H1 (cell line): Measurements from ENCODE around the gene BMPR1A. TPM values are rescaled to one million over a fixed set of nuclear protein-coding genes. Genes with fewer than 3 reads are reported as not detected.

Experiments used
- CTCF ChIA-PET: fragments of 300-600 bp; sonication (Branson Sonifier 250); formaldehyde crosslinking; loops from one replicate; lab custom pipeline; 2021; ENCODE audit not compliant: partially characterized antibody; lab: Charles Lee
- POLR2A ChIA-PET: fragments of 300-600 bp; sonication (Branson Sonifier 250); formaldehyde crosslinking; loops from one replicate; lab custom pipeline; 2021; ENCODE audit warnings: inconsistent platforms; ENCODE audit not compliant: partially characterized antibody; lab: Charles Lee
- DNase-seq, 2 experiments: peaks; one replicate each; pipeline versions ENCODE4 v3.0.0 to v3.0.0-alpha.2; 2010 to 2022; ENCODE audit warnings: low spot score in 2 of 2, low read depth in 1 of 2, mixed read lengths in 1 of 2
- FAIRE-seq: peaks from 2 replicates; lab custom pipeline; 2011; peaks lifted over from hg19 to GRCh38; lab: Jason Lieb, UNC
- H2AFZ ChIP-seq: 2 replicates; pipeline ENCODE4 v1.8.1; 2012; ENCODE audit warnings: low read length, inconsistent platforms
- H2AK5ac ChIP-seq: 2 replicates; pipeline ENCODE4 v1.6.1; 2013; ENCODE audit warnings: low read depth, low read length
- H2BK120ac ChIP-seq: replicated peaks from 2 replicates; pipeline ENCODE3; 2013; ENCODE audit warnings: low read depth, low read length, inconsistent platforms
- H2BK12ac ChIP-seq: 2 replicates; pipeline ENCODE4 v1.6.1; 2013; ENCODE audit warnings: low read depth, low read length
- H2BK15ac ChIP-seq: 2 replicates; pipeline ENCODE4 v1.6.1; 2013; ENCODE audit warnings: low read length
- H2BK20ac ChIP-seq: 2 replicates; pipeline ENCODE4 v1.6.1; 2013; ENCODE audit warnings: low read length
- H2BK5ac ChIP-seq: 2 replicates; pipeline ENCODE4 v1.6.1; 2013; ENCODE audit warnings: low read depth, low read length
- H3K14ac ChIP-seq: 2 replicates; pipeline ENCODE4 v1.6.1; 2013; ENCODE audit warnings: inconsistent platforms; ENCODE audit not compliant: insufficient read length
- H3K18ac ChIP-seq: 2 replicates; pipeline ENCODE4 v1.6.1; 2013; ENCODE audit warnings: low read length; ENCODE audit errors: extremely low read depth
- H3K23ac ChIP-seq: 2 replicates; pipeline ENCODE4 v1.6.1; 2013; ENCODE audit warnings: inconsistent platforms; ENCODE audit not compliant: insufficient read length
- H3K23me2 ChIP-seq: 2 replicates; pipeline ENCODE4 v1.6.1; 2013; ENCODE audit warnings: low read depth, low read length
- H3K27ac ChIP-seq: 2 replicates; pipeline ENCODE4 v1.6.1; 2011; ENCODE audit warnings: low read depth, low read length, inconsistent platforms
- H3K27me3 ChIP-seq, 4 experiments: replicated peaks in 1 of 4; 1 replicate in 1 of 4; 2 replicates in 3 of 4; pipeline versions ENCODE4 v1.6.1 to v1.8.1; 2011 to 2013; ENCODE audit warnings: low read length in 3 of 4, mild to moderate bottlenecking in 3 of 4, inconsistent platforms in 2 of 4, mixed read lengths in 2 of 4, moderate library complexity in 1 of 4; ENCODE audit not compliant: control insufficient read depth in 3 of 4, insufficient read depth in 3 of 4; ENCODE audit errors: extremely low read depth in 1 of 4
- H3K36me3 ChIP-seq, 4 experiments: 2 replicates each; pipeline versions ENCODE4 v1.6.1 to v1.8.1; 2011 to 2013; ENCODE audit warnings: mild to moderate bottlenecking in 4 of 4, low read length in 3 of 4, moderate library complexity in 2 of 4, control low read depth in 1 of 4, inconsistent platforms in 1 of 4; ENCODE audit not compliant: insufficient read depth in 4 of 4, control insufficient read depth in 2 of 4
- H3K4ac ChIP-seq: replicated peaks from 2 replicates; pipeline ENCODE3; 2013; ENCODE audit warnings: low read length, low read depth, mixed read lengths, inconsistent platforms; ENCODE audit not compliant: insufficient read length
- H3K4me1 ChIP-seq, 4 experiments: replicated peaks in 1 of 4; 1 replicate in 1 of 4; 2 replicates in 3 of 4; pipeline versions ENCODE4 v1.6.1 to v1.8.1; 2011 to 2013; ENCODE audit warnings: low read length in 3 of 4, inconsistent platforms in 2 of 4, mixed read lengths in 1 of 4; ENCODE audit not compliant: insufficient read depth in 4 of 4, control insufficient read depth in 3 of 4
- H3K4me2 ChIP-seq, 2 experiments: 2 replicates each; pipeline versions ENCODE4 v1.6.1 to v1.8.1; 2011 to 2013; ENCODE audit warnings: low read depth in 2 of 2, low read length in 2 of 2, control low read depth in 1 of 2, inconsistent platforms in 1 of 2, mild to moderate bottlenecking in 1 of 2; ENCODE audit not compliant: insufficient read depth in 1 of 2
- H3K4me3 ChIP-seq, 4 experiments: fragments of 200-600, 300-600 bp in 1 of 4; sonication (generic), shearing (Covaris generic), sonication (Bioruptor Twin) in 1 of 4; 2 replicates each; pipeline versions ENCODE4 v1.5.1 to v1.8.1; 2011 to 2016; ENCODE audit warnings: low read length in 4 of 4, low read depth in 3 of 4, control low read depth in 2 of 4, inconsistent platforms in 2 of 4, mild to moderate bottlenecking in 2 of 4, mixed read lengths in 1 of 4, moderate library complexity in 1 of 4; ENCODE audit not compliant: insufficient read depth in 2 of 4; ENCODE audit errors: extremely low read depth in 1 of 4
- H3K56ac ChIP-seq: replicated peaks from 2 replicates; pipeline ENCODE3; 2013; ENCODE audit warnings: low read depth, mild to moderate bottlenecking, mixed read lengths, low read length, inconsistent platforms; ENCODE audit not compliant: insufficient read length
- H3K79me1 ChIP-seq: 2 replicates; pipeline ENCODE4 v1.6.1; 2013; ENCODE audit warnings: low read depth, low read length, control low read depth
- H3K79me2 ChIP-seq, 2 experiments: 2 replicates each; pipeline versions ENCODE4 v1.6.1 to v1.8.1; 2012 to 2013; ENCODE audit warnings: low read length in 2 of 2, mild to moderate bottlenecking in 2 of 2, inconsistent platforms in 1 of 2; ENCODE audit not compliant: insufficient read depth in 2 of 2, control insufficient read depth in 1 of 2
- H3K9ac ChIP-seq, 4 experiments: replicated peaks in 1 of 4; 1 replicate in 1 of 4; 2 replicates in 3 of 4; pipeline versions ENCODE4 v1.6.1 to v1.8.1; 2011 to 2013; ENCODE audit warnings: low read depth in 3 of 4, low read length in 3 of 4, control low read depth in 2 of 4, mild to moderate bottlenecking in 2 of 4, moderate library complexity in 2 of 4, inconsistent platforms in 1 of 4; ENCODE audit errors: extremely low read depth in 1 of 4
- H3K9me3 ChIP-seq, 2 experiments: 2 replicates each; pipeline versions ENCODE4 v1.6.1 to v1.8.1; 2012 to 2013; ENCODE audit warnings: mild to moderate bottlenecking in 2 of 2, moderate library complexity in 2 of 2, control low read depth in 1 of 2, inconsistent platforms in 1 of 2, low read depth in 1 of 2, low read length in 1 of 2, mixed read lengths in 1 of 2; ENCODE audit not compliant: insufficient read depth in 2 of 2
- H4K20me1 ChIP-seq, 2 experiments: replicated peaks in 1 of 2; 2 replicates each; pipeline versions ENCODE3 to v1.8.1; 2011 to 2013; ENCODE audit warnings: inconsistent platforms in 2 of 2, low read length in 2 of 2, mild to moderate bottlenecking in 1 of 2; ENCODE audit not compliant: insufficient read depth in 2 of 2, control insufficient read depth in 1 of 2
- H4K5ac ChIP-seq: 2 replicates; pipeline ENCODE4 v1.6.1; 2013; ENCODE audit warnings: low read length, low read depth, mixed read lengths, inconsistent platforms; ENCODE audit not compliant: insufficient read length
- H4K8ac ChIP-seq: 2 replicates; pipeline ENCODE4 v1.8.0; 2013; ENCODE audit warnings: mild to moderate bottlenecking, moderate library complexity, low read length, inconsistent platforms; ENCODE audit not compliant: insufficient read depth; ENCODE audit errors: extremely low read depth
- H4K91ac ChIP-seq: replicated peaks from 2 replicates; pipeline ENCODE3; 2013; ENCODE audit warnings: low read length, mixed read lengths, inconsistent platforms; ENCODE audit not compliant: insufficient read length
- CBX5 ChIP-seq: fragments of 300-800, 300-1000 bp; sonication (generic); IDR thresholded peaks from 2 replicates; pipeline ENCODE4 v1.7.1; 2016; ENCODE audit warnings: antibody characterized with exemption, low read length, low read depth
- CREB1 ChIP-seq: IDR thresholded peaks from 2 replicates; pipeline ENCODE4 v1.6.1; 2012; ENCODE audit warnings: inconsistent platforms
- EGR1 ChIP-seq: IDR thresholded peaks from 2 replicates; pipeline ENCODE4 v1.6.1; 2011; ENCODE audit warnings: low read depth, low read length, borderline replicate concordance
- FOSL1 ChIP-seq: IDR thresholded peaks from 2 replicates; pipeline ENCODE4 v1.6.1; 2011; ENCODE audit warnings: mild to moderate bottlenecking, low read depth, low read length, moderate library complexity; ENCODE audit not compliant: insufficient read depth
- HDAC2 ChIP-seq, 2 experiments: fragments of 300-600 bp in 1 of 2; sonication (generic) in 1 of 2; IDR thresholded peaks; 2 replicates each; pipeline ENCODE4 v1.6.1; 2011 to 2012; ENCODE audit warnings: low read depth in 2 of 2, low read length in 2 of 2, mild to moderate bottlenecking in 2 of 2, moderate library complexity in 2 of 2, borderline replicate concordance in 1 of 2, inconsistent platforms in 1 of 2
- HDAC6 ChIP-seq: IDR thresholded peaks from one replicate; pipeline ENCODE4 v1.7.1; 2012; ENCODE audit warnings: low read depth, mild to moderate bottlenecking, inconsistent platforms, low read length, moderate library complexity
- NRF1 ChIP-seq: IDR thresholded peaks from 2 replicates; pipeline ENCODE4 v1.6.1; 2011; ENCODE audit warnings: mild to moderate bottlenecking, low read depth, low read length, improper control_type of control experiment
- POLR2A ChIP-seq, 2 experiments: IDR thresholded peaks; 1 replicate in 1 of 2; 2 replicates in 1 of 2; pipeline ENCODE4 v1.6.1; 2011; ENCODE audit warnings: low read depth in 2 of 2, low read length in 2 of 2, mild to moderate bottlenecking in 2 of 2; ENCODE audit errors: control extremely low read depth in 1 of 2
- SIX5 ChIP-seq: IDR thresholded peaks from 2 replicates; pipeline ENCODE4 v1.6.1; 2011; ENCODE audit warnings: mild to moderate bottlenecking, low read depth, low read length
- SP4 ChIP-seq: IDR thresholded peaks from 2 replicates; pipeline ENCODE4 v1.6.1; 2012; ENCODE audit warnings: low read length, inconsistent platforms
- TAF7 ChIP-seq: optimal IDR thresholded peaks from 2 replicates; pipeline ENCODE3; 2011; ENCODE audit warnings: low read depth, mild to moderate bottlenecking, inconsistent platforms, low read length, moderate library complexity, borderline replicate concordance
- YY1 ChIP-seq: IDR thresholded peaks from 2 replicates; pipeline ENCODE4 v1.6.1; 2011; ENCODE audit warnings: low read depth, mild to moderate bottlenecking, low read length
- WGBS, 2 experiments: shearing (Covaris generic) in 1 of 2; methylation state at CpG; one replicate each; pipeline versions ENCODE4 v1.1.6 to v1.1.7; 2013 to 2015; ENCODE audit warnings: low lambda C conversion rate in 2 of 2, mixed read lengths in 2 of 2, inconsistent platforms in 1 of 2, low coverage in 1 of 2, missing lambda C conversion rate in 1 of 2; ENCODE audit not compliant: insufficient replicate concordance in 2 of 2, insufficient coverage in 1 of 2, insufficient read length in 1 of 2; ENCODE audit errors: extremely low coverage in 1 of 2, missing lambda C conversion rate in 1 of 2; 5-methylcytosine and 5-hydroxymethylcytosine counted together
- polyA plus RNA-seq, 7 experiments: library from polyadenylated mRNA; depleted of rRNA in 3 of 7; stranded (reverse) in 5 of 7; unstranded in 2 of 7; fragments of >200 nt in 5 of 7; fragments of 200-250 nt in 2 of 7; gene quantifications; 1 replicate in 5 of 7; 2 replicates in 1 of 7; 4 replicates in 1 of 7; pipeline versions ENCODE4 v1.2.1 to v1.2.3, GENCODE V29; 2011 to 2013; ENCODE audit warnings: missing spikeins in 2 of 7, mixed read lengths in 2 of 7
- total RNA-seq: library from RNA; stranded (reverse); fragmentation: NEBNext Ultra II Directional; extraction: Animal tissue kit (Norgen Biotek cat#: 25700); gene quantifications from 2 replicates; pipeline ENCODE4 v1.2.1, GENCODE V29; 2021

The BMPR1A gene
- total and polyA plus RNA-seq, 2 of the 8 experiments (the other 6 are each of a cell fraction or from before 2014, with no cell fraction given), result 34.4 to 129 TPM

DNA sequence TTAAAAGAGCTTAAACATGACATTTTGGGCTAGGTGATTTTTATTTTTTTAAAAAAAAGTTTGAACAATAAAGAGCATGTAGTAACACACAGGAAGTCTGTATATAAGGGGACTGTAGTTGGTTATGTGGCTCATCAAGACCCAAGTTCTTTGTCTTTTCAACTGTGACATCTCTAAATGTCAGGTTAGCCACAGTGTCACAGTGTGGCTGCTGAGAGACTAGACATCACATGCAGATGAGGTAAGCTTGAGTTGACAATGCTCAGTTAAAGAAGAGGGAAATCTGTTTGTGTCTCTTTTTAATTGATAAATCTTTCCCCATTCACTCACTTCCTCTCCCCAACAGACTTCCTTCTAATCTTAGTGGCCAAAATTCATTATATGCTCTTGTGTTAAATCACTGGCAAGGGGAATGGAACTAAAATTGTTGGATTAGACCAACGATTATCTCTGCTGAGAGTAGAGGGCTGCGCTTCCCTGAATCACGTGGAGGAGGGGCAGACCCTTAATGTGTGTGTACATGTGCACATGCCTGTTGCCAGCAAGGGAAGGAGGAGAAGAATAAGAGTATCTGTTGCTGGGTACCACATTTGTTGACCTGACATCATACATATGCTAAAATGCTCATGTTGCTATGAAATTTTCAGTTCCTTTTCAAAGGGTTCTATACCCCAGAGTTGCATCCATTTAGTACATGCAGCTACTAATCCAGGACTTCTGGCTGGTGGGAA lies 122.7 kb downstream of the BMPR1A start:
- Histone ChIP-seq H4K8ac (no peak overlapping the region), H3K27ac (no peak overlapping the region), H3K23ac (no peak overlapping the region), H2BK120ac (no peak overlapping the region), H2BK15ac (no peak overlapping the region), H3K4me3 (no peak overlapping the region), H3K9me3 (no peaks in the 10 kb centered on the region), H2BK5ac (no peak overlapping the region), H2BK12ac (no peak overlapping the region), H3K18ac (no peak overlapping the region), H3K4ac (no peak overlapping the region), H4K91ac (no peak overlapping the region), H3K79me2 (peaks cover 0 to 59% of the 10 kb centered on the region in 2 experiments; a peak in 3 of 4 replicates), H3K27me3 (no peaks in the 10 kb centered on the region), H3K56ac (no peak overlapping the region), H3K9ac (no peak overlapping the region), H3K4me2 (no peak overlapping the region), H3K4me1 (peaks cover 0 to 4% (median 0%) of the 10 kb centered on the region in 4 experiments; a peak in 1 of 7 replicates), H2AFZ (no peak overlapping the region), H4K20me1 (no peaks in the 10 kb centered on the region), H2AK5ac (no peak overlapping the region), H2BK20ac (no peak overlapping the region), H3K14ac (no peak overlapping the region), H3K36me3 (peaks cover 0 to 22% (median 3%) of the 10 kb centered on the region in 4 experiments; a peak in 3 of 8 replicates), H3K79me1 (no peaks in the 10 kb centered on the region; the same call in 1 of the 2 replicates), H4K5ac (no peak overlapping the region), H3K23me2 (no peaks in the 10 kb centered on the region)
- FAIRE-seq (no peak), DNase-seq (no peak)
- ChIA-PET POLR2A (interaction anchor here (0.5 to 1.4 kb wide), 2 partner anchors 78 to 160 kb away, joined by 3 to 4 read pairs; no protein-coding TSS in a partner anchor), CTCF (interaction anchor here (0.7 to 1.1 kb wide), 2 partner anchors 9 to 10 kb away, joined by 3 to 4 read pairs; no protein-coding TSS in a partner anchor)
- 90% methylated on average over 3 of the region's 3 CpGs; no CpG with 5 or more reads in 1 of the 2 experiments for WGBS, 2 experiments
- TF ChIP-seq CBX5, result no peak
- TF ChIP-seq EGR1, result no peak
- no peak for TF ChIP-seq HDAC6
- TF ChIP-seq HDAC2 (IDR thresholded peaks at IDR 0.05; ENCODE audit: borderline replicate concordance in 1 of 2, low read depth in 2 of 2, low read length in 2 of 2), result no peak
- TF ChIP-seq POLR2A (IDR thresholded peaks at IDR 0.05; ENCODE audit: control extremely low read depth in 1 of 2, low read depth in 2 of 2, low read length in 2 of 2), result no peak
- no peak for TF ChIP-seq NRF1
- TF ChIP-seq FOSL1, result no peak
- no peak for TF ChIP-seq SP4
- TF ChIP-seq YY1, result no peak
- TF ChIP-seq CREB1, result no peak
- no peak for TF ChIP-seq TAF7
- no peak for TF ChIP-seq SIX5
